VCaP (cell line): ENCODE results near the gene CACNB1.

Experiments used
- H3K27ac ChIP-seq: fragments of 450-650 bp; 2 replicates; pipeline ENCODE4 v1.5.1; 2017
- CTCF ChIP-seq: fragments of 450-650 bp; conservative IDR thresholded peaks from 2 replicates; pipeline ENCODE4 v1.5.1; 2017; ENCODE audit warnings: mild to moderate bottlenecking, moderate library complexity

Gene CACNB1

GRCh38 chr17:39209317-39210092 is 12.0 kb upstream of the CACNB1 start:
- TF ChIP-seq CTCF = no peak
- H3K27ac ChIP-seq = peak overlapping the region; percentile 15; the same call in 1 of the 2 replicates

- TF ChIP-seq CTCF = no peak
- no peak overlapping the region for H3K27ac ChIP-seq
These were observed 11.4 kb upstream of the CACNB1 start for GRCh38 chr17:39208893-39209292.

GRCh38 chr17:39208136-39208535 is 10.7 kb upstream of the CACNB1 start:
- H3K27ac ChIP-seq = no peak overlapping the region
- no peak for TF ChIP-seq CTCF

- TF ChIP-seq CTCF = no peak
- H3K27ac ChIP-seq = no peak overlapping the region
These were observed 7.7 kb upstream of the CACNB1 start for GRCh38 chr17:39205112-39205526.

DNA sequence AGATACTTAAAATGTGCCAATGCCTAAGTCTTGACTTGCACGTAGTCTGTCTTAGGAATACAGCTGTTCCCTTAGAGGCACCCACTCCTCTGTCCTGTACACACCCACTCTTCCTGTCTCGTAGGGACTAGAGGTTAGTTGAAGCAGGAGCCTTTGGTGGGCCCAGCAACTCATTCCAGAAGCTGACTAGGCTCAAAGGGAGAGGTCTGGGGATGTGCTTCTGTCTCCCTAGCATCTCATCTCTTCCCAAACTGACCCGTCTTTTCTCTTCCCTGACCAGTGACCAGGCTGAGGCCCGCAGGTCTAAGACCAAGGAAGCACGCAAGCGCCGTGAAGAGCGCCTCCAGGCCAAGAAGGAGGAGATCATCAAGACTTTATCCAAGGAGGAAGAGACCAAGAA is 6.8 kb upstream of the CACNB1 start:
- H3K27ac ChIP-seq = peak overlapping the region; percentile 99
- TF ChIP-seq CTCF = no peak

- no peak for TF ChIP-seq CTCF
- H3K27ac ChIP-seq = peak overlapping the region; percentile 99
These were observed 3.6 kb upstream of the CACNB1 start for GRCh38 chr17:39200957-39201510.

GRCh38 chr17:39200070-39200879 is 2.8 kb upstream of the CACNB1 start, which contains the start of gene RPL19:
TSS of gene RPL19 (plus strand) at chr17:39200283. CDS start at chr17:39200345, 62 bp downstream.
- H3K27ac ChIP-seq = peak within 1 kb of the TSS; percentile 99
- TF ChIP-seq CTCF = no peak
